ENCODE results near the gene PTPN2. TPM values are rescaled to one million over a fixed set of nuclear protein-coding genes. Genes with fewer than 3 reads are reported as not detected.

Gene PTPN2
- total and polyA plus RNA-seq, 11 donors, result 7.5 to 33.1 (median 11.5) TPM

GRCh38 chr18:12770469-12771219, 113.4 kb downstream of the PTPN2 start:
- ATAC-seq (no peak), DNase-seq (no peak)
- Histone ChIP-seq H3K27me3 (no peaks in the 10 kb centered on the region), H3K36me3 (no peaks in the 10 kb centered on the region), H3K4me3 (no peak overlapping the region), H3K9me3 (no peaks in the 10 kb centered on the region), H3K4me1 (peaks cover 0 to 3% (median 0%) of the 10 kb centered on the region in 12 donors), H3K27ac (no peak overlapping the region)
- no peak for TF ChIP-seq POLR2A (IDR thresholded peaks at IDR 0.05)
- TF ChIP-seq, protein P1, sequence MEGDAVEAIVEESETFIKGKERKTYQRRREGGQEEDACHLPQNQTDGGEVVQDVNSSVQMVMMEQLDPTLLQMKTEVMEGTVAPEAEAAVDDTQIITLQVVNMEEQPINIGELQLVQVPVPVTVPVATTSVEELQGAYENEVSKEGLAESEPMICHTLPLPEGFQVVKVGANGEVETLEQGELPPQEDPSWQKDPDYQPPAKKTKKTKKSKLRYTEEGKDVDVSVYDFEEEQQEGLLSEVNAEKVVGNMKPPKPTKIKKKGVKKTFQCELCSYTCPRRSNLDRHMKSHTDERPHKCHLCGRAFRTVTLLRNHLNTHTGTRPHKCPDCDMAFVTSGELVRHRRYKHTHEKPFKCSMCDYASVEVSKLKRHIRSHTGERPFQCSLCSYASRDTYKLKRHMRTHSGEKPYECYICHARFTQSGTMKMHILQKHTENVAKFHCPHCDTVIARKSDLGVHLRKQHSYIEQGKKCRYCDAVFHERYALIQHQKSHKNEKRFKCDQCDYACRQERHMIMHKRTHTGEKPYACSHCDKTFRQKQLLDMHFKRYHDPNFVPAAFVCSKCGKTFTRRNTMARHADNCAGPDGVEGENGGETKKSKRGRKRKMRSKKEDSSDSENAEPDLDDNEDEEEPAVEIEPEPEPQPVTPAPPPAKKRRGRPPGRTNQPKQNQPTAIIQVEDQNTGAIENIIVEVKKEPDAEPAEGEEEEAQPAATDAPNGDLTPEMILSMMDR (IDR thresholded peaks at IDR 0.05), result no peak
- 87 to 94% (median 91%) methylated on average over 15 of the region's 15 CpGs for WGBS, 4 donors
- intact Hi-C loops (cut with DNase I), result no loop called here

GRCh38 chr18:12769644-12770440, 114.2 kb downstream of the PTPN2 start:
- intact Hi-C loops (cut with DNase I), result loop anchor here in 1 of 10 donors (10.0 kb wide), 1 partner anchor 385 kb away; no protein-coding TSS in a partner anchor
- WGBS, 4 donors, result 80 to 86% (median 83%) methylated on average over 4 of the region's 4 CpGs
- ATAC-seq, result no peak
- no peak for DNase-seq
- TF ChIP-seq, protein P1 (IDR thresholded peaks at IDR 0.05), result no peak
- TF ChIP-seq POLR2A (IDR thresholded peaks at IDR 0.05), result no peak
- Histone ChIP-seq H3K36me3 (no peaks in the 10 kb centered on the region), H3K4me1 (peaks cover 0 to 3% (median 0%) of the 10 kb centered on the region in 12 donors), H3K27ac (no peak overlapping the region), H3K27me3 (no peaks in the 10 kb centered on the region), H3K4me3 (no peak overlapping the region), H3K9me3 (no peaks in the 10 kb centered on the region)

- no peaks in the 10 kb centered on the region for H3K36me3 ChIP-seq
- no peaks in the 10 kb centered on the region for H3K27me3 ChIP-seq
- no peak for TF ChIP-seq POLR2A (IDR thresholded peaks at IDR 0.05)
- TF ChIP-seq, protein P1 (IDR thresholded peaks at IDR 0.05), result no peak
- intact Hi-C loops (cut with DNase I), result loop anchor here in 1 of 10 donors (10.0 kb wide), 1 partner anchor 386 kb away; no protein-coding TSS in a partner anchor
- H3K9me3 ChIP-seq, result no peaks in the 10 kb centered on the region
- H3K4me3 ChIP-seq, result no peak overlapping the region
- no peak for ATAC-seq
- H3K4me1 ChIP-seq, result peaks cover 0 to 3% (median 0%) of the 10 kb centered on the region in 12 donors
- WGBS, 4 donors, result 89 to 93% (median 93%) methylated on average over 3 of the region's 3 CpGs
- no peak for DNase-seq
- H3K27ac ChIP-seq, result no peak overlapping the region
Observed at GRCh38 chr18:12769136-12769535, 114.9 kb downstream of the PTPN2 start.

DNA sequence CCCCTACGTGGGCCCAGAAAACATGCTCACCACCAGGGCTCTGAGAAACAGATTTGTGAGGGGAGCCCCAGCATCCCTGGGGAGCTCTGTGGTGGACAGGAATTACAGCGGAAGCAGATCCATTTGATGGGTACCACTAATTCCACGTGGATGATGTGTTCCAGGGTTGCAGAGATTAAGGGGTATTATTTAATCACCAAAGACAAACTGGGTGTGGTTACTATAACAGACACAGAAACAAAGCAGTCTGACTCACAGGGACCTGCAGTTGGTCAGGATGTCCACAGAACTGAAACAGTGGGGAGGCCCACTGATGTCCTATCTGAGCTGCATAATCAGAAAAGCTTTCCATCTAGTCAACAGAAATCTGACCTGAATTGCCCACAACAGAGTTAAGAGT, 115.4 kb downstream of the PTPN2 start:
- intact Hi-C loops (cut with DNase I), result loop anchor here in 1 of 10 donors (10.0 kb wide), 1 partner anchor 386 kb away; no protein-coding TSS in a partner anchor
- no peak overlapping the region for H3K27ac ChIP-seq

More for the DNA sequence above, 115.4 kb downstream of the PTPN2 start:
- ATAC-seq (no peak), DNase-seq (no peak)
- Histone ChIP-seq H3K9me3 (no peaks in the 10 kb centered on the region), H3K36me3 (no peaks in the 10 kb centered on the region), H3K4me3 (no peak overlapping the region), H3K27me3 (no peaks in the 10 kb centered on the region), H3K4me1 (peaks cover 0 to 3% (median 0%) of the 10 kb centered on the region in 12 donors)
- WGBS, 4 donors, result 73 to 80% (median 78%) methylated on average over 3 of the region's 3 CpGs
- TF ChIP-seq, protein P1 (IDR thresholded peaks at IDR 0.05), result no peak
- TF ChIP-seq POLR2A (IDR thresholded peaks at IDR 0.05), result no peak

All from heart left ventricle (tissue), 16 donors.